Measurements from ENCODE around the gene L1CAM.

DNA sequence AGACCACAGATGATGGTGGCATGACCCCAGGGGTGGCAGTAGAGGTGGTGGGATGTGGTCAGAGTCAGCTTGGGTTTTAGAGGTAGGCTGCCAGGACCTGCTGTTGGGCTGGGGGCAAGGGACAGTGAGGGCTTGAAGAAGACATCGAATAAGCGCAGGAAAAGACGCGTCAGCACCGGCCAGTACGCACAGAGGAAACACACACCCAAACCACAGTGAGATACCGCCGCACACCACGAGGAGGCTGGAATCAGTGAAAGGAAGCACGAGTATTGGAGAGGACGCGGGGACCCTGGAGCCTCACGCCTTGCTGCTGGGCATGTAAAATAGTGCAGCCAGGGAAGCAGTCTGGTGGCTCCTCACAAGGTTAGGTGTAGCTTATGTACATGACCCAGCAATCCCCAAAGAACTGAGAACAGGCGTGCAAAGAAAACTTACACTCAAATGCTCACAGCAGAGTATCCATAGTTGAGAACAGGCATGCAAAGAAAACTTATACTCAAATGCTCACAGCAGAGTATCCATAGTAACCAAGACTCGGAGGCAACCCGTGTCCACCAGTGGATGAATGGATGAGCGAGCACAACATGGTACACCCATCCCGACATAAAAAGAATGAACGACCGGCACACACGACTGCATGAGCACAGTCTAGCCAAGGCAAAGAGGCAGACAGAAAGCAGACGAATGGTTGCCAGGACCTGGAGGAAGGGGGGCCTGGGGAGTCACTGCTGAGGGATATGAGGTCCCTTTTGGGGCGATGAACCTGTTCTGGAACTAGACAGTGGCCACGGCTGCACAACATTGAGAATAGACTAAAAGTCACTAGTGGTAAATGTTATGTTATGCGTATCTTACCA is 68.9 kb downstream of the L1CAM start:
- TF ChIP-seq, protein P1, sequence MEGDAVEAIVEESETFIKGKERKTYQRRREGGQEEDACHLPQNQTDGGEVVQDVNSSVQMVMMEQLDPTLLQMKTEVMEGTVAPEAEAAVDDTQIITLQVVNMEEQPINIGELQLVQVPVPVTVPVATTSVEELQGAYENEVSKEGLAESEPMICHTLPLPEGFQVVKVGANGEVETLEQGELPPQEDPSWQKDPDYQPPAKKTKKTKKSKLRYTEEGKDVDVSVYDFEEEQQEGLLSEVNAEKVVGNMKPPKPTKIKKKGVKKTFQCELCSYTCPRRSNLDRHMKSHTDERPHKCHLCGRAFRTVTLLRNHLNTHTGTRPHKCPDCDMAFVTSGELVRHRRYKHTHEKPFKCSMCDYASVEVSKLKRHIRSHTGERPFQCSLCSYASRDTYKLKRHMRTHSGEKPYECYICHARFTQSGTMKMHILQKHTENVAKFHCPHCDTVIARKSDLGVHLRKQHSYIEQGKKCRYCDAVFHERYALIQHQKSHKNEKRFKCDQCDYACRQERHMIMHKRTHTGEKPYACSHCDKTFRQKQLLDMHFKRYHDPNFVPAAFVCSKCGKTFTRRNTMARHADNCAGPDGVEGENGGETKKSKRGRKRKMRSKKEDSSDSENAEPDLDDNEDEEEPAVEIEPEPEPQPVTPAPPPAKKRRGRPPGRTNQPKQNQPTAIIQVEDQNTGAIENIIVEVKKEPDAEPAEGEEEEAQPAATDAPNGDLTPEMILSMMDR (IDR thresholded peaks at IDR 0.05): no peak
- TF ChIP-seq POLR2A (IDR thresholded peaks at IDR 0.05): no peak
